ENCODE measurements around the gene PTX4. TPM values are rescaled to one million over a fixed set of nuclear protein-coding genes. Genes with fewer than 3 reads are reported as not detected.

The PTX4 gene, protein sequence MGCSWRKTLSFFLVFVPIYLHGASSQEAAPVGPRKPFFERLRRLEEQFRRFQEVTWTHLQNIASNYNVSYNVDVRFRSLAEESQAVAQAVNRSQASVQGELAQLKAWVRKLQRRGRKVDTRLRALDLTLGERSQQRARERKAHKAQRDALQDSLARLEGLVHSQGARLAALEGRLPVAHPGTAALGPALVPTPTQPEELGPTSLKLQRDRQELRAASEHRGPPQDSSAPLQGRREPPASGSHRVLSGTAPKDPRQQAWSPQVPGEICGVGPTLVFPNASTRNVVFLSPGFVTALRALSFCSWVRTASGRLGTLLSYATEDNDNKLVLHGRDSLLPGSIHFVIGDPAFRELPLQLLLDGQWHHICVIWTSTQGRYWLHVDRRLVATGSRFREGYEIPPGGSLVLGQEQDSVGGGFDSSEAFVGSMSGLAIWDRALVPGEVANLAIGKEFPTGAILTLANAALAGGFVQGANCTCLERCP
- total RNA-seq (2014; rRNA removed; shearing (Covaris generic)): 0.15 TPM in 1 of 2 replicates, not detected in the other

DNA sequence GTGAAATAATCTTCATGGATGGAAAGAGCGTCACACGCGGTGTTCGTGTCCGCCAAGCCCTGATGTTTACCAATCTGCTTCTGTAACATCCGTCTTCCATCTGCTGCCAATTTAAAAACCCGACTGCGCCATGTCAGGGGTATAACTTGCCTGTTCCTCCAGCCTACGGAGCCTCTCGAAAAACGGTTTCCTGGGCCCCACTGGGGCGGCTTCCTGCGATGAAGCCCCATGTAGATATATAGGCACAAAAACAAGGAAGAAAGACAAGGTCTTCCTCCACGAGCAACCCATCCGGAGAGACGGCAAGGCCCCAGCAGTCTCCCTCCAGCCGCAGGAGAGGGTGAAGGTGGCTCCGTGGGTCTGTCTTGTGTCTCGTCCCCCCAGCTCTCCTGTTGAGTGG lies at the start of gene PTX4:
Gene PTX4 (minus strand): TSS at position 326 of the 400 bp plus-strand sequence. CDS start 35 bp downstream, at position 291.
- DNase-seq (ENCODE audit: low spot score): no peak

DNA sequence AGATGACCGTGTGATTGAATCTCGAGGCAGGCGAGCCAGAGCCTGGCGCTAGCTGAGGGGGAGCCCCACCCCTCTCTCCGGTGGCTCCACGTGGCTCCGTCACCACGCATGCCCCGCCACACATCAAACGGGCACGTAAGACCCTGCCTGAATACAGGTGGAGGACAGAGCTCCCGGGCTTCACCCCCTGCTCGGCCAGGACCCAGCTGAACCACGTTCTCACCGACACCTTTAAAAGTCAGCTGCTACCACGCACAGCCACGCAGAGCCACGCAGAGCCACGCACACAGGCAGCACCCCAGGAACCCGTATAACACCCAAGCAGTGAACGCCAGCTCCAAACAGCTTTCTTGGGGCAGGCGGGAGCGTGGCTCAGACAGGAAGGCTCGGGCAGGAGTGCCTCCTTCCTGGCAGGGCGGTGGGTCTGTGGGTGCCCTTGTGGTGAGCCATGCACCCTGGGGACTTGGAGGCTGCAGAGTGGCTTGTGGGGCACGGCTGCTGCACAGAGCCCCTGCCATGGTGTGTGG lies 49.1 kb upstream of the PTX4 start:
- DNase-seq (ENCODE audit: low spot score): no peak

DNA sequence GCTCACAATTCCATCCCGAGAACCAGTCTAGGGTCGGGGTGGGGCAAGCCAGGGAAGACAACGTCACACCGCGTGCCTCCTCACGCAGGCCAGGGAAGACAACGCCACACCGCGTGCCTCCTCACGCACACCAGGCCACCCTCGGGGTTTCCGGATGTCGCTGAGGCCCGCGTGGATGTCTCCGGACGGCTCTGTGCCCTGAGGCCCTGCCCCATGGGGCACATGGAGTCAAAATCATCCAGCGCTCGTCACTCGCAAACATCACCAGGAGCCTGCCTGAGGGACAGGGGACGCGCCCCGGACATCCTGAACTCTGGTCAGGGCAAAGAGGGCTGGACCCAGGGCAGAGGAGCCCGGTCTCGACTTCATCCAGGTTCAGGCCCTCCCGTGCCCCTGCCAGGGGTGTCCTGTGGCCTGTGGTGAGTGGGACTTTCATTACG lies 48.4 kb upstream of the PTX4 start:
- no peak for DNase-seq (ENCODE audit: low spot score)

DNA sequence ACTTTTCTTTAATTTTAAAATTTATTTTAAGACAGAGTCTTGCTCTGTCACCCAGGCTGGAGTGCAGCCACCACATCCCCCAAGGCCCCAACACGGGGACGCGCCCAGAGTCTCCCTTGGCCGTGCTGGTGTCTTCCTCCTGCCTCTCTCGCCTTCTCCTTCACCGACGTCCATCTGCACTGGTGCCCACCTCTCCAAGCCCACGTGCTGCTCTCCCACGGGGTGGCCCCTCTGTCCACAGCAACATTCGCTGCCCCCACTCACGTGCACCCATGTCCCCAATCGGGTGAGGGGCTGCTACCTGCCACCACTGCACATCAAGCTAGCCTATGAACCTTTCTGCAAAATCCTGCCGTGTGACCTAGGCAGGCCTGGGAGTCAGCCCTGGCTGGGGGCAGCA lies 47.9 kb upstream of the PTX4 start:
- no peak for DNase-seq (ENCODE audit: low spot score)

DNA sequence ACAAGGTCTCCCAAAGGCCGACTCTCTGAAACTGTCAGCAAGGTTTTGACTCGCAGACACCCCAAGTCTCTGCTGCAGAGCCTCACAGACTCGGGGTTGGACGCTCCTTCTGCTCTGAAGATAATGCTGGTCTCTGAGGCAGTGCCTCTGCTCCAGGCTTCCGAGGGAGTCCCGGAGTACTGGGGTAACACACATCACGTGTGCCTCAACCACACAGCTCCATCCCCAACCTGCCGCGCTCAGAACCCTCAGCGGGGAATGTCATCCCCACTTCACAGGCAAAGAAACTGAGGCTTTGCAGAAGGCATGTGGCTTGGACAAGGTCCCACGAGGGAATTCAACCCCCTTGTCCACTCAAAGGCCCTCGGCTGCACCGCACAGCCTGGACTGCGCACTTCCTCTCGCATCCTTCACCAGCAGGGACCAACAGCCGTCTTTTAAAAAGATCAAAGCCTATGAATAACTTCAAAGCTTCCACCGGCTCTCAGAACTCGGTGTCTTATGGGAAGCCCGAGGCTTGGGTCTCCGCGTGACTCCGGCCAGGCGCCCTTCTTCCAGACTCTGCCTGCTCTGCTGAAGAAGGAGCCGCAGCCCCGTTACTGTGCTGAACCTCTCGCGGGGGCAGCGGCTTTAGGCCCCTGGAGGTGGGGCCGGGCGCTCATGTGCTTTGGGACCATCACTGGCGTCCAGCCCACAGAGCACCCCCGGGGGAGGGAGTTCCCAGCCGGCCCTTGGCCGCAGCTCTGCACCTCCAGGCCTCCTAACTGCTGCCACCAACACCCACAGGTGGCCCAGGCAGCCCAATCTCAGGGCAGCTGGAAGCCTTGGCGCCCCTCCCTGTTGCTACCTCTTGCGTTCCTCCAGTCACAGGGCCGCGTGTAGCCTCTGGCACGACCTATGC lies 46.9 kb upstream of the PTX4 start:
- no peak for DNase-seq (ENCODE audit: low spot score)

- no peak for DNase-seq (ENCODE audit: low spot score)
Measured at GRCh38 chr16:1534021-1535020, 45.6 kb upstream of the PTX4 start.

GRCh38 chr16:1533443-1533951 lies 44.8 kb upstream of the PTX4 start, which contains the start of gene TMEM204:
TMEM204 (plus strand) TSS chr16:1533666; CDS start chr16:1534276, 610 bp downstream.
- no peak for DNase-seq (ENCODE audit: low spot score)

GRCh38 chr16:1532771-1533170 lies 44.0 kb upstream of the PTX4 start:
- DNase-seq (ENCODE audit: low spot score): no peak

GRCh38 chr16:1532081-1532760 lies 43.5 kb upstream of the PTX4 start:
- DNase-seq (ENCODE audit: low spot score): no peak

DNA sequence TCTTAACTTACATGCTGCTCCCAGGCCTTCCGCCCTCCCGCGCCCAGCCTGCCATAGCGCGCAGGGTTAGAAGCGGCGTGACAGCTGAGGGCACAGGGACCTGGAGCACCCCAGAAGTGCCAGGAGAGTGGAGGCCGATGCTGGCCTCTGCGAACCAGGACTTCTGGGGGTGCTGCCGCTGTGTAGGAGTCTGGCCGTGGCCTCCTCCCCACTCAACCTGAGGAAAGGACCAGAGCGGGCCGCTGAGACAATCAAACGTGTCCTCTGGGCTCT lies 42.8 kb upstream of the PTX4 start:
- no peak for DNase-seq (ENCODE audit: low spot score)

DNA sequence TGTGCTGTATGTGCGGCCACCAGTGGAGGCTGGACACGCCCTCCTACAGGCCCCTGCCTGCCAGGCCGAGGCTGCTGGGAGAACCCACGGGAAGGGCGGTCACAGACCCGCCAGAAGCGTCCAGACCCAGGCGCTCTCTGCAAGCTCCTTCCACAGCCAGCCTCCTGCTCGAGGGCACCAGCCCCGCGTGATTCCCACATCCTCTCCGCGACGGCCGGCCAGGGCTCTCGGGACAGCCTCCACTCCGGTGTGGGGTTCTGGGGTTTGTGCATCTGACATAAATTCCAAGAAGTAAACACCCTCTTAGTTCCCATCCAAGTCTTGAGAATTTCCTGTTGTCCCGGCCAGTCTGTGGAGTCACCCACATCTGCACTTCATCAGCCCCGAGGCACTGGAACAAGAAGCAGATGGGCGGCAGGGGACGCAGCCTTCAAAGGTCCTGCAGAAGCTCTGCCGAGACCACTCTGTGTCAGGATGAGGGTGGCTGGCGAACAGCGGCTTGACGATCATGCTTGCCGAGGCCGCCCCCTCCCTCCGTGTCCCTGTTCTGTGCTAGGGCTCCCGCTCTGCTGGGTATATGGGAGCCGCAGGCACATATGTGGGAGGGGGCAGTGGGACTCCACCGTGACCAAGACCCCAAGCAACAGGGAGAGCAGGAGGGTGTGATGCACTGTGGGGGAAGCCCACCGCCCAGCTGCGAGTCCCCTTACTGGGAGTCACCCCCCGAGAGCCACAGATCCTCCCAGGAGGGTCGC lies 42.3 kb upstream of the PTX4 start:
- DNase-seq (ENCODE audit: low spot score): no peak

- no peak for DNase-seq (ENCODE audit: low spot score)
Measured at GRCh38 chr16:1530349-1530882, 41.7 kb upstream of the PTX4 start.

GRCh38 chr16:1528921-1529537 lies 40.3 kb upstream of the PTX4 start:
- no peak for DNase-seq (ENCODE audit: low spot score)

DNA sequence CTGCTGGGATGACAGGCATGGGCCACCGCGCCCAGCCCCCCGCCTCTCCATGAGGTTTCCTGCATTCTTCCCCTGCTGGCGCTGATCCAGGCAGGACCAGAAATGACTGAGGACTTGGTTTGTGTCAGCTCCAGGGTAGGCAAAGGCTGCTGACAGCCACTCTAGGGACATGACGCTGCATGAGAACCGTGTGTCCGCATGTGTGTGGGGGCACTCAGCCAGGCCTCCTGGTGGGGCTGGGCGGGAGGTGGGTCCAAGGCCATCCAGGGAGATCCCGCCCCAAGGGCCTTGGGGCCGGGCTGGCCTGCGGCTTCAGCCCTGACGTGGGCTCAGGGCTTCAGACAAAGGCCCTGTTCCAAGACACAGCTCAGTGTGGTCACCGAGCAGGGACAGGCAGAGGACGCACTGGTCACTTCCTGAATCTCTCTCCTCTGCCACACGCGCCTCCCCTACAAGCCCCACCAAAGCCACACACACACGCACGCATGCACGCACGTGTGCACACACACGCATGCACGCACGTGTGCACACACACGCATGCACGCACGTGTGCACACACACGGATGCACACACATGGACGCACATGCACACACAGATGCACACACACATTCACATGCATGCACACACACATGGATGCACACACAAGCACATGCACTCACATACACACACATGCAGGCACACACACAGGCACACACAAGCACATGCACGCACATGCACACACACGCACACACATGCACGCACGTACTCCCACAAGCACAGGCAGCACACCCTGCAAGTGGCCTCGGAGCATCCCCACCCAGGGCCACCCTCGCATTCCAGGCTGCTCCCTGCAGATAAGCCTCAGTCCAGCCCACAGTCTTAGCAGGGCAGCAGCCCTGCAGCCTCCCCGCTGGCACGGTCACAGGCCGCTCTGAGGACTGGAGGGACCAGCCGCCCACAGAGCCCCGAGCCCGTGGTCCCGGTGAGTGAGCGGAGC lies 39.4 kb upstream of the PTX4 start:
- peak; percentile 60 for DNase-seq (ENCODE audit: low spot score)

DNA sequence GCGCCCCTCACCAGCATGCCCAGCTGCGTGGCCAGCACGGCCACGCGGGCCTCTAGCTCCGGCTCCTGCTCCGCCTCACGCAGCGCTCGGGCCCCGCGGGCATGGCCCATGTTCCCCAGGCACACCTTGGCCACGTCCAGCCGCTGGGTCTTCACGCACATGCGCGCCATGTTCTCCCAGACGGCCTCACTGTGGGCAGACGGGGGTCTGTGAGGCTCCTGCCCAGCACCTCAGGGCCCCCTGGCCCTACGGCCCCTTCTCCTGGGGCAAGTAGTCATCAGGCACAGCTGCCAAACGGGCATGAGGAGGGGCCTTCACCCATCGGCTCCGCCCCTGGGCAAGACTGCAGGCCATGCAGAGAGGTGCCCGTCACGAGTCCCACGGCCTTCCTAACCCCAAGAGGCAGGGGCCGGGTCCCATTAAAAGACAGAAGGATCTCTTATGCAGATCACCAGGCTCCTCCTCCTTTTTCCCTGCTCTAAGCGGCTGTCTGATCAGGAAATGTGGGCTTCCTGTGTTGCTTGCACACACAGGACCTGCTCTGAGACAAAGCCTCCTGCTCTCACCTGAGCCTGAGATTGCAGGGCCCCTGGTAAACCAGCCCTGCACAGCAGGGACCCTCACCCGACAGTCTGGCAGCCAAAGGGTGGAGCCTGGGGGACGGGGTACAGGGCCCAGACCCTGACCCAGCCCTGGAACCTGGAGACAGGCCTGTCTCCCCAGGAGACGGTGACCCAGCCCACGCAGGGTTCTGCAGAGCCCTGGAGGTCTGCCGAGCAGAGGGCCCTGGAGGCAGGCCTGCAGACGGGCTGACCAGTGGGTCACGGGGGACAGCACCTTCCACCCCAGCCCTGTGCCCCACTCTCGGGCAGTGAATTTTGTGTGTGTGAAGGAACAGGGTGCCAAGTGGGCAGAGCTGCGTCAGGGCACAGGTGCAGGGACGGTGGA lies 38.1 kb upstream of the PTX4 start:
- DNase-seq (ENCODE audit: low spot score): no peak
